HG03469 (cell line): ENCODE data around the gene TRIM2.
"Not testable (repeated sequence)": the region's sequence is repeated elsewhere in the genome, so short reads cannot be mapped to it uniquely, and the experiment has no call there.

Source experiments
- ATAC-seq: cut with Tn5 transposase; IDR thresholded peaks from one replicate; pipeline ENCODE4 v1.9.1; 2021; ENCODE audit warnings: mild to moderate bottlenecking, moderate library complexity, moderate number of reproducible peaks; ENCODE audit not compliant: unreplicated experiment

TRIM2 gene

GRCh38 chr4:153189016-153189801, 15.0 kb upstream of the TRIM2 start:
- ATAC-seq: no peak

- ATAC-seq: no peak
These were observed 12.4 kb upstream of the TRIM2 start for GRCh38 chr4:153191795-153192363.

- ATAC-seq: no peak
These were observed 6.9 kb upstream of the TRIM2 start for GRCh38 chr4:153197301-153197700.

- no peak for ATAC-seq
These were observed 5.5 kb upstream of the TRIM2 start for GRCh38 chr4:153198719-153199118.

GRCh38 chr4:153203746-153204145, 497 bp upstream of the TRIM2 start:
- ATAC-seq: not testable (repeated sequence)

GRCh38 chr4:153204728-153205648, 745 bp downstream of the TRIM2 start:
- no peak for ATAC-seq

- ATAC-seq: no peak
These were observed 1.5 kb downstream of the TRIM2 start for GRCh38 chr4:153205757-153206156.

- no peak for ATAC-seq
These were observed 2.3 kb downstream of the TRIM2 start for GRCh38 chr4:153206534-153206933.

- no peak for ATAC-seq
These were observed 2.8 kb downstream of the TRIM2 start for GRCh38 chr4:153207027-153207426.

GRCh38 chr4:153207567-153207966, 3.3 kb downstream of the TRIM2 start:
- no peak for ATAC-seq

GRCh38 chr4:153209410-153209809, 5.2 kb downstream of the TRIM2 start:
- no peak for ATAC-seq

- ATAC-seq: no peak
These were observed 6.5 kb downstream of the TRIM2 start for GRCh38 chr4:153210727-153211126.

GRCh38 chr4:153211986-153212728, 7.9 kb downstream of the TRIM2 start:
- ATAC-seq: no peak

- ATAC-seq: no peak
These were observed 8.5 kb downstream of the TRIM2 start for GRCh38 chr4:153212736-153213135.

GRCh38 chr4:153215921-153216320, 11.7 kb downstream of the TRIM2 start:
- ATAC-seq: no peak

- no peak for ATAC-seq
These were observed 12.3 kb downstream of the TRIM2 start for GRCh38 chr4:153216546-153216945.

- no peak for ATAC-seq
These were observed 13.2 kb downstream of the TRIM2 start for GRCh38 chr4:153217440-153217839.

- ATAC-seq: no peak
These were observed 14.7 kb downstream of the TRIM2 start for GRCh38 chr4:153218961-153219360.

GRCh38 chr4:153220682-153221395, 16.6 kb downstream of the TRIM2 start:
- no peak for ATAC-seq
